Colonic mucosa (tissue), 4 donors: ENCODE data around the gene LARGE1. TPM values are rescaled to one million over a fixed set of nuclear protein-coding genes. Genes with fewer than 3 reads are reported as not detected.

Source experiments
- DNase-seq: peaks from one replicate; pipeline ENCODE4 v3.0.0-alpha.2; 2020
- H3K27ac ChIP-seq: fragments of 200-600 bp; one replicate; pipeline ENCODE4 v1.8.0; 2021
- H3K27me3 ChIP-seq: fragments of 200-600 bp; one replicate; pipeline ENCODE4 v1.8.0; 2021
- H3K36me3 ChIP-seq: fragments of 200-600 bp; one replicate; pipeline ENCODE4 v1.8.0; 2021
- H3K4me1 ChIP-seq: fragments of 200-600 bp; one replicate; pipeline ENCODE4 v1.8.0; 2021; ENCODE audit warnings: mild to moderate bottlenecking
- H3K4me3 ChIP-seq: fragments of 200-600 bp; one replicate; pipeline ENCODE4 v1.8.0; 2021
- H3K9ac ChIP-seq, 2 donors: one replicate each; pipeline ENCODE4 v1.7.0; 2013; ENCODE audit warnings: control low read depth in 2 of 2, low read depth in 2 of 2, low read length in 2 of 2
- H3K9me3 ChIP-seq: fragments of 200-600 bp; one replicate; pipeline ENCODE4 v1.8.0; 2021
- intact Hi-C: fragments of 100-400 bp; cut with DNase I; formaldehyde crosslinking; loops from one replicate; pipeline ENCODE4 v1.14.1; 2022
- total RNA-seq, 2 donors: library from RNA; stranded (reverse); fragmentation: NEBNext Ultra II Directional in 1 of 2; extraction: Animal tissue kit (Norgen Biotek cat#: 25700) in 1 of 2; gene quantifications; one replicate each; pipeline ENCODE4 v1.2.1, GENCODE V29; 2021
- TF ChIP-seq, protein P1 (sequence below): fragments of 200-600 bp; IDR thresholded peaks from one replicate; pipeline ENCODE4 v1.8.0; 2022; ENCODE audit warnings: antibody characterized with exemption, mild to moderate bottlenecking
- donor health status: healthy.
- donor health status: DM: no; HTN: no; CAD: no.
- donor health status: DM: no; HTN: no; CAD: no.

Gene LARGE1
- total RNA-seq, 2 donors from 2014 or later = 45.2 to 46.5 TPM

- Histone ChIP-seq H3K9me3 (no peaks in the 10 kb centered on the region), H3K27me3 (no peaks in the 10 kb centered on the region), H3K9ac (no peak overlapping the region), H3K27ac (no peak overlapping the region), H3K36me3 (no peaks in the 10 kb centered on the region), H3K4me1 (no peaks in the 10 kb centered on the region), H3K4me3 (no peak overlapping the region)
- intact Hi-C loops = no loop called here
- no peak for DNase-seq
- TF ChIP-seq, protein P1, sequence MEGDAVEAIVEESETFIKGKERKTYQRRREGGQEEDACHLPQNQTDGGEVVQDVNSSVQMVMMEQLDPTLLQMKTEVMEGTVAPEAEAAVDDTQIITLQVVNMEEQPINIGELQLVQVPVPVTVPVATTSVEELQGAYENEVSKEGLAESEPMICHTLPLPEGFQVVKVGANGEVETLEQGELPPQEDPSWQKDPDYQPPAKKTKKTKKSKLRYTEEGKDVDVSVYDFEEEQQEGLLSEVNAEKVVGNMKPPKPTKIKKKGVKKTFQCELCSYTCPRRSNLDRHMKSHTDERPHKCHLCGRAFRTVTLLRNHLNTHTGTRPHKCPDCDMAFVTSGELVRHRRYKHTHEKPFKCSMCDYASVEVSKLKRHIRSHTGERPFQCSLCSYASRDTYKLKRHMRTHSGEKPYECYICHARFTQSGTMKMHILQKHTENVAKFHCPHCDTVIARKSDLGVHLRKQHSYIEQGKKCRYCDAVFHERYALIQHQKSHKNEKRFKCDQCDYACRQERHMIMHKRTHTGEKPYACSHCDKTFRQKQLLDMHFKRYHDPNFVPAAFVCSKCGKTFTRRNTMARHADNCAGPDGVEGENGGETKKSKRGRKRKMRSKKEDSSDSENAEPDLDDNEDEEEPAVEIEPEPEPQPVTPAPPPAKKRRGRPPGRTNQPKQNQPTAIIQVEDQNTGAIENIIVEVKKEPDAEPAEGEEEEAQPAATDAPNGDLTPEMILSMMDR = no peak
These were observed 23.5 kb downstream of the LARGE1 start for GRCh38 chr22:33896575-33897447.

GRCh38 chr22:33896154-33896553 is 24.1 kb downstream of the LARGE1 start:
- intact Hi-C loops = no loop called here
- no peak for DNase-seq
- Histone ChIP-seq H3K4me3 (no peak overlapping the region), H3K9me3 (no peaks in the 10 kb centered on the region), H3K27ac (no peak overlapping the region), H3K4me1 (no peaks in the 10 kb centered on the region), H3K27me3 (no peaks in the 10 kb centered on the region), H3K36me3 (no peaks in the 10 kb centered on the region), H3K9ac (no peak overlapping the region)
- TF ChIP-seq, protein P1 = no peak

GRCh38 chr22:33895444-33895843 is 24.8 kb downstream of the LARGE1 start:
- no peaks in the 10 kb centered on the region for H3K9me3 ChIP-seq
- H3K4me3 ChIP-seq = no peak overlapping the region
- TF ChIP-seq, protein P1 = no peak
- no peak for DNase-seq
- no peak overlapping the region for H3K9ac ChIP-seq
- H3K4me1 ChIP-seq = no peaks in the 10 kb centered on the region
- H3K27ac ChIP-seq = no peak overlapping the region
- no peaks in the 10 kb centered on the region for H3K27me3 ChIP-seq
- intact Hi-C loops = no loop called here
- H3K36me3 ChIP-seq = no peaks in the 10 kb centered on the region

GRCh38 chr22:33894515-33894914 is 25.8 kb downstream of the LARGE1 start:
- TF ChIP-seq, protein P1 = no peak
- Histone ChIP-seq H3K27ac (no peak overlapping the region), H3K4me3 (no peak overlapping the region), H3K9ac (no peak overlapping the region), H3K4me1 (no peaks in the 10 kb centered on the region), H3K36me3 (no peaks in the 10 kb centered on the region), H3K27me3 (no peaks in the 10 kb centered on the region), H3K9me3 (no peaks in the 10 kb centered on the region)
- intact Hi-C loops = no loop called here
- no peak for DNase-seq

DNA sequence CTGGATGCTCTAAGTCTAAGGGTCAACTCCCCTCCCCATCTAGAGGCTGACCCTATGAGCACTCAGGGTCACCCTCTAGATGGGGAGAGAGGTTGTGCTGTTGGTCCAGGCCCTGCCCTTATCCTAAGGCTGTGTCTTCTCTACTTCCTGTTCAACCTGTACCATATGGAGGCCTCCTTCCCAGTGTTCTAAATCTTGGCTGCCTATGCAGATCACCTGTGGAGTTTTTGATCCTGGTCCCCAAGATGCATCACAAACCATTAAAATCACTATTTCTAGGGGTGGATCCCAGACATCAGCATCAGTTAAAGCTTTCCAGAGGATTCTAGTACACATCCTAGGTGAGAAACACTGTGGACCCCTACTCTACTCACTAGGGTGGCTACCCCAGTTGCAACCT is 26.2 kb downstream of the LARGE1 start:
- intact Hi-C loops = no loop called here

More for the DNA sequence above, 26.2 kb downstream of the LARGE1 start:
- H3K27ac ChIP-seq = no peak overlapping the region
- TF ChIP-seq, protein P1 = no peak
- no peak overlapping the region for H3K9ac ChIP-seq
- DNase-seq = no peak
- H3K4me1 ChIP-seq = no peaks in the 10 kb centered on the region
- H3K27me3 ChIP-seq = no peaks in the 10 kb centered on the region
- H3K36me3 ChIP-seq = no peaks in the 10 kb centered on the region
- H3K9me3 ChIP-seq = no peaks in the 10 kb centered on the region
- H3K4me3 ChIP-seq = no peak overlapping the region
